Hematopoietic multipotent progenitor cell treated with erythropoietin and hydrocortisone succinate and interleukin-3 and kit ligand, for 4 days (in vitro differentiated cells): Measurements from ENCODE around the gene CNPY1.
"Not testable (repeated sequence)": the region's sequence is repeated elsewhere in the genome, so short reads cannot be mapped to it uniquely, and the experiment has no call there.

Experiments
- DNase-seq: peaks from one replicate; pipeline ENCODE4 v3.0.0-alpha.2; 2015

The CNPY1 gene

DNA sequence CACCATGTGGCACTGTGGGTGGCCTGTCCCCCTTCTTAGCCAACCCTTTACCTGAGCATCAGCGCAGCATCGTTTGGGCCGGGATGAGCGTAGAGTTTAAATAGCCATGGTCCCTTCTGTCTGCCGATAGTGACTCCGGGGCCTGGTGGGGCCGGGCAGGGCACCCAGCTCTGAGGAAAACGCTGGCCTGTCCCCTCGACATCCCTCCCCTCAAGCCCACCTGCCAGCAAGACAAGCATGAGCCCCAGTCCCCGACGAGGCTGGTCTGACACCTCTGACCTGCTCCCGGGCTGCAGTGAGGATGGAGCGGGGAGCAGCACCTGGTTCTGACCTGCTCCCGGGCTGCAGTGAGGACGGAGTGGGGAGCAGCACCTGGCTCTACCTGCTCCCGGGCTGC lies 31.1 kb upstream of the CNPY1 start:
- no peak for DNase-seq

GRCh38 chr7:155576900-155577508 lies 30.6 kb upstream of the CNPY1 start:
- DNase-seq: no peak

DNA sequence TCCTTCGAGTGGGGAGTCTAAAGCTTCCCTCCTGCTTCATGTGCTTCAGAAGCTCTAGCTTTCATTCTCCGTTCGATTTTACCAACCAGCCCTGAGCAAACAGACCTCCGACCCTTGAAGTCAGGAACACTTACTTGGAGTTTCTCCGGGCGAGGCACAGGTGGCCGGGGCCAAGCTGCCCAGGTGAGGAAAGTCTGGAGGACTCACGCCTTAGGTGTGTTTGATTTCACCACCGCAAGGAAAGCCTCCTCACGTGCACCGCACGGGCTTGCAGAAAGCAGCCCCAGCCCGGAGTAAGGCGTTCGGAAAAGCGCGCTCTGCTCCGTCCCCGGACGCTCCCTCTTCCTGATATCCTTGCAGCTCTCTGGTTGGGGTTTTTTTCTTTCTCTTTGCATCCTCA lies 30.1 kb upstream of the CNPY1 start:
- DNase-seq: no peak

- DNase-seq: no peak
Observed at GRCh38 chr7:155574556-155575290, 28.4 kb upstream of the CNPY1 start.

- DNase-seq: no peak
Observed at GRCh38 chr7:155571581-155572345, 25.4 kb upstream of the CNPY1 start.

DNA sequence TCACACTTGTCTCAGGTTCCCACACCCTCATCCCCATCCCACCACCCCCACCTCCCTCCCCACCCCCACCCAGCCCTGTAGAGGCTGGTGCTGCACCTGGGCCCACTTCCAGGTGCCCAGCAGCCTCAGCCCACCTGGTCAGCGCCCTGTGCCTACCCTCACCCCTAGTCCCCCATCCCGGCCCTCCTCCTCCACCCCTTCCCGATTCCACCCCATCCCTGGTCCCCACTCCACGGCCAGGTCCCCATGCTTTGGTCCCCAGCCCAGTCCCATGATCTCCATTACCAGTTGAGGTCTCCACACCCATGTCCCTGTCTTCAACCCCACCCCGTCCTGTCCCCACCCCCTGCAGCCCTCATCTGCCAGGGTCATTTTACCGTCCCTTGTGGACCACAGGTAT lies 24.6 kb upstream of the CNPY1 start:
- no peak for DNase-seq

DNA sequence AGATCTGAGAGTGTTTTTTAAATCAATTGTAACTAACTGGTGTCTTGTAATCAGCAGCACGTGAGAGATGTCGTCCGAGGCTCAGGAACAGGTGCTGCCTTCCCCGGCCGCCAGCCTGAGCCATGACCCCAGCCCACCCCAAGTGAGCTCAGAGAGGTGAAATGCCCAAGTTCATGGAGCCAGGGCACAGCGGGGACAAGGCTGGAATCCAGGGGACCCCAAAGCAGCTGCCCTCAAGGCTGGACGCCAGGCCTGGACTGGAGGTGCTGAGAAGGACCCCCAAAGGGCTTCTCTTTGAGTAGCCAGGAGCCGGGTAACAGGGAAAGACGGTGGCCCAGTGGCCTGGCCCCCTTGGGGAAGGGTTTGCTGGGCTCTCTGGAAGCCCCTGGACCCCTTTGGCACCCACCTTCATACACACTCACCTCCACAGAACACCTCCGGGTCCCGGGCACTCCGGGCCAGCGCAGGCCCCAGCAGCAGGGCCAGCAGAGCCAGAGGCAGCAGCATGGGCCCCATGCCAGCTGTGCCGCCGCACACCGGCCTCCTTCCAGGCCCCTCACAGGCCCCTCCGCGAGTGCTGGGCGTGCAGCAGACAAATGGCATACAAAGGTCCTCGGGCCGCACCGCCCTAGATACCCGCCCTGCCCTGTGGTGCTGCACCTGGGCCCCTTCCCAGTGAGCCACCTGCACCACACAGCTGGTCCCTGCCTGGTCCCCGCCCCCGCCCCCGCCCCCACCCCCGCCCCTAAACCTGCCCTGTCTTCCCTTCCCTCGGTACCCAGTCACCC lies 24.0 kb upstream of the CNPY1 start:
- no peak for DNase-seq

GRCh38 chr7:155569681-155570080 lies 23.3 kb upstream of the CNPY1 start:
- no peak for DNase-seq

DNA sequence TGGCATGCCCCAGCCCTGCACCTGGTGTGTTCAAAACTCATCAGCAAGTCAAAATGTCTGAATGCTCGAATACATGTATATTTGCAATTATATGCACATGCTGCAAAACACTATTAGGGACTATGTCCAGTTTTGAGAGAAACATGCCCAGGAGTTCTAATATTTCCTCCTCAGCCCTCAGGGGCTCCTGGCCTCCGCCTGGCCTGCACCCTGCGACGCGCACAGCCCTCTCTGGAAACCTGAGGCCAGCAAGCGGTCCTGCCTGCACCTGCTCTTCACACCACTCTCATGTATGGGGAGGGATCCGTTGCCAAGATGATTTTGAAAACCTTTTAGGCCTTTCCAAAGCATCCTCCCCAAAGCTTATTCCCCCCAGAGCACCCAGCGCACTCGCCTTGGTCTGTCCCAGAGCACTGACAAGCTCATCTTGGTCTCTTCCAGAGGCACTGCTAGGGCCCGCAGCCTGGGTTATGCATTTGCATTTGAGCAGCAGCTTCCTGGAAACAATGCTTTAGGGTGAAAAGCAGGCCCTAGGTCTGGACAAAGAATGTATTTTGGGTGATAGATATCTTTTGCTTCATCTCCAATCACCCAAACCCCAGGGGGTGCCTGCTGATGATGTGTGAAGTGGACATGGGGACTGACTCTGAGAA lies 22.6 kb upstream of the CNPY1 start:
- no peak for DNase-seq

DNA sequence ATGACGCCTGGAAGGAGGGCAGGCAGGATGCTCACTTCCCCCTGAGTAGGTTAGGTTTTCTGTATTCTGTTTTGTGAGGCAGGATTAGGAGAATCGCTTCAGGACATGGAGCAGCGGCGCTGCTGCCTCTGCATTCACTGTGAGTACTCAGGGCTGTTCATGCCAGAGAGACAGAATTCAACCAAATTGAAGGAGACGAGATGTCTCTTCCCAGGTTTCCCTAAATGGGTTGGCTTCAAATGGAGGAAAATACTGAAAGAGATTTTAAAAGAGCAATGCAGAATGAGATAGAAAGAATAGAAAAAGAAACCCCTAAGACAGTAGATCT lies 21.9 kb upstream of the CNPY1 start:
- no peak for DNase-seq

GRCh38 chr7:155567646-155568332 lies 21.4 kb upstream of the CNPY1 start:
- no peak for DNase-seq

DNA sequence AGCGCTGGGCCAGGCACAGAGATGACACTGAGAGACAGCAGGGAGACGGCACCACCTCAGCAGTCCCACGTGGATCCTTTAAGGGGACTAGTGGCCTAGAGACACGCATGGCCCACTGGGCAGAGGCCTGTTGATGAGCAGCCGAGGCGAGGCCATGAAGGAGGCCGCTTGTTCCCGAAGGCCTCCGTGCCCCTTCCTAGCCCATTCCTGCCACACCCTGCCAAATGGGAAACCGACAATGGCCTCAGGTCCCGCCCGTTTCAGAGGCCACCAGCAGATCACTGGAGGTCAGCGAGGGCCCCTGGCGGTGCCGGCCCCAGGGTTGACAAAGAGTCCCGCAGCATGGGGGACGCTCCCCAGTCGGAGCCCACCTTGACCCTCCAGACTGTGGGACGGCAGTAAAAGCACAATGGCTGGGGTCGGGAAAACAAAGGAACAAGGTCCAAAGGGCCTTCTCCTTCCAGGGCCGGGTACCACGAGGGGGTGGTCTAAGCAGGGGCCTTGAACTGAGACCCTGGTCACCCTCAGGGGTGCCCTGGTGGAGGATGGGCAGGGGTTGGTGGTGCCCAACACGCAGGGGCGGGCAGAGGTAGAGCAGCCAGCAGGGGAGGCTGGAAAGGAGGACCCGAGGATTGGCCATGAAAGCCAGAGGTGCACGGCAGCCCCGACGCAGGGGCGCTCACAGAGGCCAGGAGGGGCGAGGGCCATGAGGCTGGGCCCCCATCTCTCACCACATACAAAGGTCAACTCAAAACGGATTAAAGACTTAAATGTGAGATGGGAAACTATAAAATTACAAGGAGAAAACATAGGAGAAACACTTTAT lies 19.9 kb upstream of the CNPY1 start:
- DNase-seq: no peak

- DNase-seq: no peak
Observed at GRCh38 chr7:155565596-155565995, 19.2 kb upstream of the CNPY1 start.

GRCh38 chr7:155562976-155563375 lies 16.6 kb upstream of the CNPY1 start:
- not testable (repeated sequence) for DNase-seq

DNA sequence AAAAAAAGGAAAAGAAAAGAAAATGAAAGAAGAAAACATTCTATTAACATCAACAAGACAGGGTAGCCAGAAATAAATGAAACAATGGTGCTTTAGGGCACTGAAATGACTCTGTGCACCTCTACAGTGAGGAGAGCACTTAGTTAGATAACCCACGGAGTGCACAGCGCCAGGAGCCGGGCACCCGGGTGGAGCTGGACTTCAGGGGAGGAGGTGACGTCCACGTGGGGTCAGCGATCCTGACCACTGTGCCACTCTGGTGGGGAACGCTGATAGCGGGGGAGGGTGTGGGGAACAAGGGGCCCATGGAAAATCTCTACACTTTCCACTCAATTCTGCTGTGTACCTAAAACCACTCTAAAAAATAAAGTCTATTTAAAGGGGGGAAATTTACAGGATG lies 15.7 kb upstream of the CNPY1 start:
- no peak for DNase-seq

DNA sequence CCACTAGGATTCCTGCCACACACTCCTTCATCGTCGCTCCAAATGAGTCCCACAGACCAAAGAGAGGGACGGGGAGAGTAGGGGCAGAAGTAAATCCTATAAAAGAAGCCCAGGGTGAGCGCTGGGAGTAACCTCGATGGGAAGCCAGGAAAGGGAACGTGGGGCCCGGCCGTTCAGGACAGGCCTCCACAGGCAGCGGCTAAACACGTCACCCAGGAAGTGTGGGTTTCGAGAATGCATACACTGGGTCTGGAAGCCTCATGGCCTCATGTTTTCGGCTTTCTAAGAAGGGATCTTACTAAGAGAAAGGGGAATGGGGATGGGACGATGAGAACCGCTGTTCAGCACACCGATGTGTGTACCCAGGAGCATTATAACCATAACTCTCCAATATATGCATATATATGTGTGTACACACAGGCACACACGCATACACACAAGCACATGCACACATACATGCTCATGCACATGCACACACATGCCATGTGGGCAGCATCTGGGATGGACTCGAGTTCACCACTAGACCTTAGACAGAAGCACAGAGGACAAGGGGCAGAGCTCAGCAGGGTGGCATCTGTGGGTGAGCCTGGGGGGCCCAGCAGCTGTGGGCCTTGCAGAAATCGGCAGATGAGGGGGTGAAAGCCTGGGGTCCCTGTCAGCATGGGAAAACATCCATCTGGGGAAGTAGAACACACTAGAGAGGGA lies 14.8 kb upstream of the CNPY1 start:
- no peak for DNase-seq

GRCh38 chr7:155560196-155560885 lies 14.0 kb upstream of the CNPY1 start:
- no peak for DNase-seq

DNA sequence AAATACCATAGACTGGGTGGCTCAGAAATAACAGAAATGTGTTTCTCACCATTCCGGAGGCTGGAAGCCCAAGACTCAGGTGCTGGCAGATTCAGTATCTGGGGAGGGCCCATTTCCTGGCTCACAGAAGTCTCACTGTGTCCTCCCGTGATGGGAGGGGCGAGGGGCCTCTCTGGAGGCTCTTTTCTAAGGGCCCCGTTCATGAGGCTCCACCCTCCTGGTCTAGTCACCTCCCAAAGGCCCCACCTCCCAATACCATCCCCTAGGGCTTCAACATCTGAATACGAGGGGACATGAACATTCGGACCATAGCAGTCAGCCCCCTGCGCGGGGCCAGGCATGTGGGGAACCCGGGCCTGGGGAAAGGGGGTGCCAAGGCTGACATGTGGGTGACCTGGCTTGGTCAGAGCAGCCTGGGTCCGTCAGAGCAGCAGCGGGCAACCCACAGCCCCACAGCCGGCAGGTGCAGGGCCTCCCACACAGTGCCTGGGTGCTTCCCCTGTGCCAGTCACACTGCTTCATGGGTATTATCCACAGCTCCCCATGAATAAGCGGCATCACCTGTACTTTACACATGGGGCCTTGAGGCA lies 13.3 kb upstream of the CNPY1 start:
- no peak for DNase-seq

DNA sequence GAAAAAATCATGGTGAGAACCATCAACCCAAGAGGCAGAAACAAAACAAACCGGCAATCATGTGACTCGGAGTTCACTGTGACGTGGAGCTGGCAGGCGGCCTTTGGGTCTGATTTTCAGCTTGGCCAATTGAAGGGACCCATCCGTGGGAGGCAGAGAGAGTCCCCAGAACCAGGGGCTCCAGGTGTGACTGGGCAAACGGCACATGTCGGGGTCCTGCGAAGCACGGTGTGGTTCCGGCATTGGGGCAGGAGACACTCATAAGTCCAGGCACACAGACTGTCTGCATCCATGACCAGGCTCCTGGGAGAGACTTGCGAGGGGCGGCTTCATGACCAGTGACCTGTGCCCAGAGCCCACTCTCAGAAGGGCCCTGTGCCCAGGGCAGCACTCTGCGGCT lies 12.6 kb upstream of the CNPY1 start:
- DNase-seq: no peak

- DNase-seq: no peak
Observed at GRCh38 chr7:155558351-155558750, 12.0 kb upstream of the CNPY1 start.
